Midbrain (tissue), 1 donor: ENCODE results near the gene NDUFV2.
"Not testable (repeated sequence)": the region's sequence is repeated elsewhere in the genome, so short reads cannot be mapped to it uniquely, and the experiment has no call there.

Experiments
- DNase-seq: peaks from one replicate; lab custom pipeline; 2025; lab: John Stamatoyannopoulos, UW

Gene NDUFV2

GRCh38 chr18:9091066-9091476 is 11.4 kb upstream of the NDUFV2 start:
- DNase-seq = no peak

GRCh38 chr18:9092665-9093064 is 9.8 kb upstream of the NDUFV2 start:
- DNase-seq = no peak

- DNase-seq = not testable (repeated sequence)
These were observed 9.4 kb upstream of the NDUFV2 start for GRCh38 chr18:9093109-9093508.

GRCh38 chr18:9094307-9095226 is 7.9 kb upstream of the NDUFV2 start:
- DNase-seq = no peak

GRCh38 chr18:9095297-9096006 is 7.0 kb upstream of the NDUFV2 start:
- DNase-seq = no peak

- DNase-seq = no peak
These were observed 6.5 kb upstream of the NDUFV2 start for GRCh38 chr18:9096007-9096371.

GRCh38 chr18:9096685-9097084 is 5.8 kb upstream of the NDUFV2 start:
- no peak for DNase-seq

- no peak for DNase-seq
These were observed 5.2 kb upstream of the NDUFV2 start for GRCh38 chr18:9097349-9097748.

GRCh38 chr18:9100796-9101195 is 1.7 kb upstream of the NDUFV2 start:
- DNase-seq = no peak

- peak; percentile 31 for DNase-seq
These were observed 580 bp upstream of the NDUFV2 start for GRCh38 chr18:9101730-9102507.

GRCh38 chr18:9103376-9103873 is 926 bp downstream of the NDUFV2 start:
- peak; percentile 38 for DNase-seq

GRCh38 chr18:9104244-9104901 is 1.9 kb downstream of the NDUFV2 start:
- no peak for DNase-seq

- DNase-seq = no peak
These were observed 2.9 kb downstream of the NDUFV2 start for GRCh38 chr18:9105420-9105819.

GRCh38 chr18:9106094-9106493 is 3.6 kb downstream of the NDUFV2 start:
- no peak for DNase-seq

- DNase-seq = no peak
These were observed 4.5 kb downstream of the NDUFV2 start for GRCh38 chr18:9106800-9107584.

GRCh38 chr18:9108911-9109310 is 6.4 kb downstream of the NDUFV2 start:
- no peak for DNase-seq

GRCh38 chr18:9109523-9109922 is 7.0 kb downstream of the NDUFV2 start:
- DNase-seq = no peak

GRCh38 chr18:9113468-9114149 is 11.1 kb downstream of the NDUFV2 start:
- DNase-seq = no peak

GRCh38 chr18:9115984-9116383 is 13.5 kb downstream of the NDUFV2 start:
- no peak for DNase-seq
